Gastroesophageal sphincter (tissue), 2 donors: ENCODE measurements around the gene FLCN.

Experiments
- POLR2A ChIP-seq, 2 donors: fragments of 450-650 bp; IDR thresholded peaks; one replicate each; pipeline ENCODE4 v1.6.1; 2017; ENCODE audit warnings: antibody characterized with exemption in 2 of 2, mild to moderate bottlenecking in 2 of 2, moderate library complexity in 1 of 2
- POLR2AphosphoS5 ChIP-seq: sonication (generic); formaldehyde crosslinking; IDR thresholded peaks from one replicate; pipeline ENCODE4 v1.6.1; 2017; ENCODE audit warnings: antibody characterized with exemption

DNA sequence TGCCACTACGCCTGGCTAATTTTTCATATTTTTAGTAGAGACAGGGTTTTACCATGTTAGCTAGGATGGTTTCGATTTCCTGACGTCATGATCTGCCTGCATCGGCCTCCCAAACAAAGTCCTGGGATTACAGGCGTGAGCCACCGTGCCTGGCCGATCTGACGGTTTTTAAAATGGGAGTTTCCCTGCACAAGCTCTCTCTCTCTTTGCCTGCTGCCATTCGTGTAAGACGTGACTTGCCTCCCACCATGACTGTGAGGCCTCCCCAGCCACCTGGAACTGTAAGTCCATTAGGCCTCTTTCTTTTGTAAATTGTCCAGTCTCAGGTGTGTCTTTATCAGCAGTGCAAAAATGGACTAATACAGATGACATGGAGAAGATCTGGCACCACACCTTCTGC lies 4.7 kb upstream of the FLCN start:
- TF ChIP-seq POLR2A (IDR thresholded peaks at IDR 0.05): no peak
- TF ChIP-seq POLR2AphosphoS5: no peak
